IMR-90 (cell line): Measurements from ENCODE around the gene NRL.

ENCODE experiments used
- BHLHE40 ChIP-seq: fragments of 150-350 bp; IDR thresholded peaks from 2 replicates; pipeline ENCODE4 v1.6.1; 2016; ENCODE audit warnings: mild to moderate bottlenecking, low read depth, low read length
- CEBPB ChIP-seq: IDR thresholded peaks from 2 replicates; pipeline ENCODE4 v1.6.1; 2012; ENCODE audit warnings: low read depth, low read length, improper control_type of control experiment
- CHD1 ChIP-seq: IDR thresholded peaks from 2 replicates; pipeline ENCODE4 v1.6.1; 2012; ENCODE audit warnings: low read depth, low read length, improper control_type of control experiment
- FOS ChIP-seq: fragments of 150-350 bp; IDR thresholded peaks from 2 replicates; pipeline ENCODE4 v1.6.1; 2016; ENCODE audit warnings: low read depth, low read length
- MAFK ChIP-seq: IDR thresholded peaks from 2 replicates; pipeline ENCODE4 v1.6.1; 2012; ENCODE audit warnings: low read depth, low read length, improper control_type of control experiment
- MAZ ChIP-seq: IDR thresholded peaks from 2 replicates; pipeline ENCODE4 v1.6.1; 2012; ENCODE audit warnings: low read depth, mild to moderate bottlenecking, low read length, improper control_type of control experiment, moderate library complexity, borderline replicate concordance
- MXI1 ChIP-seq: IDR thresholded peaks from 2 replicates; pipeline ENCODE4 v1.6.1; 2012; ENCODE audit warnings: low read depth, mild to moderate bottlenecking, low read length, moderate library complexity, borderline replicate concordance
- POLR2A ChIP-seq: IDR thresholded peaks from 2 replicates; pipeline ENCODE4 v1.6.1; 2012; ENCODE audit warnings: mild to moderate bottlenecking, low read depth, low read length
- RAD21 ChIP-seq: IDR thresholded peaks from 2 replicates; pipeline ENCODE4 v1.6.1; 2012; ENCODE audit warnings: low read length, improper control_type of control experiment
- RCOR1 ChIP-seq: IDR thresholded peaks from 2 replicates; pipeline ENCODE4 v1.6.1; 2012; ENCODE audit warnings: mild to moderate bottlenecking, low read length, improper control_type of control experiment; ENCODE audit not compliant: insufficient replicate concordance
- RFX5 ChIP-seq: IDR thresholded peaks from 2 replicates; pipeline ENCODE4 v1.8.0; 2012; ENCODE audit warnings: low read depth, mild to moderate bottlenecking, low read length, moderate library complexity
- SMC3 ChIP-seq: fragments of 150-350 bp; IDR thresholded peaks from 2 replicates; pipeline ENCODE4 v1.6.1; 2016; ENCODE audit warnings: low read depth, mild to moderate bottlenecking, antibody characterized with exemption, low read length, moderate library complexity
- TF ChIP-seq, protein P1 (sequence below): conservative IDR thresholded peaks from 2 replicates; pipeline ENCODE4 v1.5.1; 2012; ENCODE audit warnings: mild to moderate bottlenecking, low read depth, low read length, improper control_type of control experiment
- TF ChIP-seq, protein P2 (sequence below): fragments of 150-350 bp; IDR thresholded peaks from 2 replicates; pipeline ENCODE4 v1.6.1; 2017; ENCODE audit warnings: mild to moderate bottlenecking, antibody characterized with exemption, low read length, low read depth

DNA sequence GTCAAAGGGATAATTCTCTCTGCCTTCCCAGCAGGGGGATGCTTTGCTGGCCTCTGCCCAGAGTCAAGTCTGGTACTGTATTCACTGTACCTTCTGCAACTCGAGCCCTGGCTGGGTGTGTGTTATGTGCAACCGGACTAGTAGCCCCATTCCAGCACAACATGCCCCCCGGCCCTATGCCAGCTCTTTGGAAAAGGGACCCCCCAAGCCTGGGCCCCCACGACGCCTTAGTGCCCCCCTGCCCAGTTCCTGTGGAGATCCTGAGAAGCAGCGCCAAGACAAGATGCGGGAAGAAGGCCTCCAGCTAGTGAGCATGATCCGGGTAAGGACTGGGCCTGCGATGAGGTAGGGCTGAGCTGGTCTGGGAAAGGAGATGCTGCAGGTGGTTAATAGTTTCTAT, 35.8 kb upstream of the NRL start:
- no peak for TF ChIP-seq CHD1
- TF ChIP-seq, protein P1, sequence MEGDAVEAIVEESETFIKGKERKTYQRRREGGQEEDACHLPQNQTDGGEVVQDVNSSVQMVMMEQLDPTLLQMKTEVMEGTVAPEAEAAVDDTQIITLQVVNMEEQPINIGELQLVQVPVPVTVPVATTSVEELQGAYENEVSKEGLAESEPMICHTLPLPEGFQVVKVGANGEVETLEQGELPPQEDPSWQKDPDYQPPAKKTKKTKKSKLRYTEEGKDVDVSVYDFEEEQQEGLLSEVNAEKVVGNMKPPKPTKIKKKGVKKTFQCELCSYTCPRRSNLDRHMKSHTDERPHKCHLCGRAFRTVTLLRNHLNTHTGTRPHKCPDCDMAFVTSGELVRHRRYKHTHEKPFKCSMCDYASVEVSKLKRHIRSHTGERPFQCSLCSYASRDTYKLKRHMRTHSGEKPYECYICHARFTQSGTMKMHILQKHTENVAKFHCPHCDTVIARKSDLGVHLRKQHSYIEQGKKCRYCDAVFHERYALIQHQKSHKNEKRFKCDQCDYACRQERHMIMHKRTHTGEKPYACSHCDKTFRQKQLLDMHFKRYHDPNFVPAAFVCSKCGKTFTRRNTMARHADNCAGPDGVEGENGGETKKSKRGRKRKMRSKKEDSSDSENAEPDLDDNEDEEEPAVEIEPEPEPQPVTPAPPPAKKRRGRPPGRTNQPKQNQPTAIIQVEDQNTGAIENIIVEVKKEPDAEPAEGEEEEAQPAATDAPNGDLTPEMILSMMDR = no peak
- TF ChIP-seq SMC3 = no peak
- no peak for TF ChIP-seq POLR2A
- TF ChIP-seq, protein P2, sequence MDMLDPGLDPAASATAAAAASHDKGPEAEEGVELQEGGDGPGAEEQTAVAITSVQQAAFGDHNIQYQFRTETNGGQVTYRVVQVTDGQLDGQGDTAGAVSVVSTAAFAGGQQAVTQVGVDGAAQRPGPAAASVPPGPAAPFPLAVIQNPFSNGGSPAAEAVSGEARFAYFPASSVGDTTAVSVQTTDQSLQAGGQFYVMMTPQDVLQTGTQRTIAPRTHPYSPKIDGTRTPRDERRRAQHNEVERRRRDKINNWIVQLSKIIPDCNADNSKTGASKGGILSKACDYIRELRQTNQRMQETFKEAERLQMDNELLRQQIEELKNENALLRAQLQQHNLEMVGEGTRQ = no peak
- TF ChIP-seq RAD21 = no peak
- no peak for TF ChIP-seq RCOR1
- TF ChIP-seq FOS = no peak
- no peak for TF ChIP-seq BHLHE40
- no peak for TF ChIP-seq MAFK
- no peak for TF ChIP-seq CEBPB
- TF ChIP-seq RFX5 = no peak
- TF ChIP-seq MAZ = no peak
- TF ChIP-seq MXI1 = no peak
